Keratinocyte (primary cell): ENCODE measurements around the gene SHROOM3. TPM values are rescaled to one million over a fixed set of nuclear protein-coding genes. Genes with fewer than 3 reads are reported as not detected.

Source experiments
- DNase-seq: peaks from one replicate; pipeline ENCODE4 v3.0.0-alpha.2; 2011; ENCODE audit warnings: low read depth, missing footprints, low spot score
- FAIRE-seq: peaks from 2 replicates; lab custom pipeline; 2011; peaks lifted over from hg19 to GRCh38; lab: Jason Lieb, UNC
- H2AFZ ChIP-seq: 2 replicates; pipeline ENCODE4 v1.6.0; 2012; ENCODE audit warnings: low read length, control low read depth, inconsistent platforms; ENCODE audit not compliant: control insufficient read depth
- H3K27ac ChIP-seq: 2 replicates; pipeline ENCODE4 v1.5.1; 2011; ENCODE audit warnings: low read length; ENCODE audit not compliant: control insufficient read depth, insufficient read depth
- H3K27me3 ChIP-seq: 3 replicates; pipeline ENCODE4 v1.6.0; 2011; ENCODE audit warnings: low read length; ENCODE audit not compliant: control insufficient read depth, insufficient read depth; ENCODE audit errors: extremely low read depth
- H3K36me3 ChIP-seq, 2 experiments: 2 replicates in 1 of 2; 3 replicates in 1 of 2; pipeline ENCODE4 v1.5.1; 2011; ENCODE audit warnings: low read length in 2 of 2, mild to moderate bottlenecking in 1 of 2; ENCODE audit not compliant: control insufficient read depth in 2 of 2, insufficient read depth in 2 of 2; ENCODE audit errors: extremely low read depth in 1 of 2
- H3K4me1 ChIP-seq: 3 replicates; pipeline ENCODE4 v1.5.1; 2011; ENCODE audit warnings: low read length; ENCODE audit not compliant: control insufficient read depth, insufficient read depth; ENCODE audit errors: extremely low read depth
- H3K4me2 ChIP-seq: 3 replicates; pipeline ENCODE4 v1.6.0; 2011; ENCODE audit warnings: low read depth, low read length; ENCODE audit not compliant: control insufficient read depth, insufficient read depth; ENCODE audit errors: extremely low read depth
- H3K4me3 ChIP-seq, 3 experiments: fragments of 200-600 bp in 1 of 3; sonication (generic) in 1 of 3; 2 replicates in 2 of 3; 3 replicates in 1 of 3; pipeline ENCODE4 v1.5.1; 2011 to 2016; ENCODE audit warnings: low read length in 3 of 3, mild to moderate bottlenecking in 3 of 3, control low read depth in 2 of 3, inconsistent platforms in 1 of 3, low read depth in 1 of 3, mixed read lengths in 1 of 3, mixed run types in 1 of 3, moderate library complexity in 1 of 3; ENCODE audit not compliant: control insufficient read depth in 2 of 3, insufficient read depth in 2 of 3; ENCODE audit errors: extremely low read depth in 1 of 3
- H3K79me2 ChIP-seq: 2 replicates; pipeline ENCODE4 v1.6.0; 2012; ENCODE audit warnings: low read length; ENCODE audit not compliant: control insufficient read depth, insufficient read depth
- H3K9ac ChIP-seq: 3 replicates; pipeline ENCODE4 v1.6.0; 2011; ENCODE audit warnings: low read length; ENCODE audit not compliant: control insufficient read depth, insufficient read depth; ENCODE audit errors: extremely low read depth
- H3K9me1 ChIP-seq: 3 replicates; pipeline ENCODE4 v1.6.0; 2011; ENCODE audit warnings: low read length; ENCODE audit not compliant: control insufficient read depth, insufficient read depth; ENCODE audit errors: extremely low read depth
- H3K9me3 ChIP-seq: 2 replicates; pipeline ENCODE4 v1.5.1; 2012; ENCODE audit warnings: low read depth, low read length; ENCODE audit not compliant: control insufficient read depth
- H4K20me1 ChIP-seq: 3 replicates; pipeline ENCODE4 v1.6.0; 2011; ENCODE audit warnings: low read length; ENCODE audit not compliant: control insufficient read depth, insufficient read depth; ENCODE audit errors: extremely low read depth
- CTCF ChIP-seq, 3 experiments: IDR thresholded peaks in 1 of 3; conservative IDR thresholded peaks in 1 of 3; optimal IDR thresholded peaks in 1 of 3; 2 replicates in 2 of 3; 3 replicates in 1 of 3; pipeline versions ENCODE3 to v1.5.1; 2011; ENCODE audit warnings: low read length in 3 of 3, mild to moderate bottlenecking in 3 of 3, moderate library complexity in 2 of 3, control low read depth in 1 of 3, inconsistent platforms in 1 of 3; ENCODE audit not compliant: insufficient read depth in 2 of 3; ENCODE audit errors: extremely low read depth in 1 of 3
- EZH2 ChIP-seq: IDR thresholded peaks from one replicate; pipeline ENCODE4 v1.6.1; 2012; ENCODE audit warnings: inconsistent platforms, mild to moderate bottlenecking, low read length, moderate library complexity
- dilution Hi-C: fragments of 300-500 bp; cut with MboI; formaldehyde crosslinking; loops from one replicate; pipeline ENCODE4 v1.7.0; 2020; ENCODE audit warnings: low sequenced_read_pairs; ENCODE audit not compliant: extremely low pct_ligation_motif_present
- polyA plus RNA-seq, 5 experiments: library from polyadenylated mRNA; depleted of rRNA in 3 of 5; stranded (reverse) in 3 of 5; stranded (forward) in 1 of 5; unstranded in 1 of 5; fragments of >200 nt; gene quantifications; 1 replicate in 1 of 5; 2 replicates in 3 of 5; 3 replicates in 1 of 5; pipeline versions ENCODE4 v1.2.1 to v1.2.3, GENCODE V29; 2011 to 2012; ENCODE audit warnings: missing spikeins in 2 of 5, low read depth in 1 of 5, low replicate concordance in 1 of 5

The SHROOM3 gene
- polyA plus RNA-seq, 1 donor (not counting 4 experiments of a cell fraction or from before 2014, with no cell fraction given): 4.9 TPM

- dilution Hi-C loops: no loop called here
- Histone ChIP-seq H2AFZ (no peak overlapping the region), H3K79me2 (no peaks in the 10 kb centered on the region), H4K20me1 (no peaks in the 10 kb centered on the region), H3K27ac (no peak overlapping the region), H3K4me3 (no peak overlapping the region), H3K36me3 (no peaks in the 10 kb centered on the region), H3K9me1 (no peaks in the 10 kb centered on the region), H3K4me1 (no peaks in the 10 kb centered on the region), H3K9me3 (no peaks in the 10 kb centered on the region), H3K27me3 (no peaks in the 10 kb centered on the region), H3K9ac (no peak overlapping the region), H3K4me2 (no peak overlapping the region)
- FAIRE-seq (no peak), DNase-seq (no peak)
- TF ChIP-seq EZH2: no peak
Measured at GRCh38 chr4:76554630-76555029, 119.6 kb downstream of the SHROOM3 start.

- no peaks in the 10 kb centered on the region for H3K9me1 ChIP-seq
- no peaks in the 10 kb centered on the region for H3K4me1 ChIP-seq
- H3K9me3 ChIP-seq: no peaks in the 10 kb centered on the region
- H3K9ac ChIP-seq: no peak overlapping the region
- no peaks in the 10 kb centered on the region for H3K36me3 ChIP-seq
- DNase-seq (no peak), FAIRE-seq (no peak)
- no peak overlapping the region for H3K27ac ChIP-seq
- H3K79me2 ChIP-seq: no peaks in the 10 kb centered on the region
- H3K4me3 ChIP-seq: no peak overlapping the region
- H3K27me3 ChIP-seq: no peaks in the 10 kb centered on the region
- no peak overlapping the region for H3K4me2 ChIP-seq
- dilution Hi-C loops: no loop called here
- TF ChIP-seq CTCF (optimal IDR thresholded peaks at IDR 0.05 in 1 of 3, IDR thresholded peaks at IDR 0.05 in 1 of 3, conservative IDR thresholded peaks at IDR 0.05 in 1 of 3; ENCODE audit: extremely low read depth in 1 of 3, insufficient read depth in 2 of 3, low read length in 3 of 3) (no peak), EZH2 (no peak)
- no peak overlapping the region for H2AFZ ChIP-seq
- no peaks in the 10 kb centered on the region for H4K20me1 ChIP-seq
Measured at GRCh38 chr4:76556452-76556851, 121.4 kb downstream of the SHROOM3 start.
